DMS 273 treated with DMSO at 0.1 percent for 48 hours (cell line): ENCODE data around the gene MYO5A.
"Not testable (repeated sequence)": the region's sequence is repeated elsewhere in the genome, so short reads cannot be mapped to it uniquely, and the experiment has no call there.

Experiments used
- DNase-seq: peaks from one replicate; lab custom pipeline; 2025; lab: John Stamatoyannopoulos, UW

Gene MYO5A

GRCh38 chr15:52288051-52288942 is 240.4 kb downstream of the MYO5A start:
- DNase-seq: no peak

- no peak for DNase-seq
Measured at GRCh38 chr15:52287114-52287513, 241.6 kb downstream of the MYO5A start.

- DNase-seq: not testable (repeated sequence)
Measured at GRCh38 chr15:52285941-52286340, 242.7 kb downstream of the MYO5A start.

- no peak for DNase-seq
Measured at GRCh38 chr15:52284164-52284563, 244.5 kb downstream of the MYO5A start.

GRCh38 chr15:52283281-52283680 is 245.4 kb downstream of the MYO5A start:
- DNase-seq: no peak

- no peak for DNase-seq
Measured at GRCh38 chr15:52282418-52282817, 246.3 kb downstream of the MYO5A start.

GRCh38 chr15:52281085-52282035 is 247.3 kb downstream of the MYO5A start:
- DNase-seq: no peak

GRCh38 chr15:52280326-52281084 is 248.2 kb downstream of the MYO5A start:
- DNase-seq: no peak

GRCh38 chr15:52278636-52279367 is 249.9 kb downstream of the MYO5A start:
- DNase-seq: no peak

GRCh38 chr15:52278135-52278534 is 250.5 kb downstream of the MYO5A start:
- no peak for DNase-seq

- no peak for DNase-seq
Measured at GRCh38 chr15:52277575-52277974, 251.1 kb downstream of the MYO5A start.

GRCh38 chr15:52276256-52276770 is 252.4 kb downstream of the MYO5A start:
- DNase-seq: no peak

- no peak for DNase-seq
Measured at GRCh38 chr15:52263563-52264282, 265.0 kb downstream of the MYO5A start.

GRCh38 chr15:52262364-52262763 is 266.3 kb downstream of the MYO5A start:
- DNase-seq: no peak

GRCh38 chr15:52261498-52262242 is 267.0 kb downstream of the MYO5A start:
- DNase-seq: no peak

GRCh38 chr15:52261026-52261425 is 267.7 kb downstream of the MYO5A start:
- no peak for DNase-seq

- no peak for DNase-seq
Measured at GRCh38 chr15:52259503-52259902, 269.2 kb downstream of the MYO5A start.

- no peak for DNase-seq
Measured at GRCh38 chr15:52258461-52258860, 270.2 kb downstream of the MYO5A start.

GRCh38 chr15:52257734-52258062 is 271.0 kb downstream of the MYO5A start:
- DNase-seq: no peak
